ENCODE measurements around the gene FMN2.

GRCh38 chr1:240435996-240436566, 344.4 kb downstream of the FMN2 start:
- TF ChIP-seq PPARA (CRISPR knock-in tag; IDR thresholded peaks at IDR 0.05; ENCODE audit: borderline replicate concordance) (no peak), RARB (CRISPR knock-in tag; IDR thresholded peaks at IDR 0.05) (no peak), OSR1 (CRISPR knock-in tag; IDR thresholded peaks at IDR 0.05) (no peak), ZFP3 (CRISPR knock-in tag; IDR thresholded peaks at IDR 0.05) (no peak), TSHZ2 (CRISPR knock-in tag; IDR thresholded peaks at IDR 0.05) (no peak), TCF4 (CRISPR knock-in tag; IDR thresholded peaks at IDR 0.05; ENCODE audit: borderline replicate concordance) (no peak)
